Stimulated activated CD8-positive, alpha-beta memory T cell treated with anti-CD3 and anti-CD28 coated beads, Interleukin-4, amount 100 ng/mL, for 48 hours (primary cell): ENCODE measurements around the gene CFAP77.

ENCODE experiments used
- DNase-seq: peaks from one replicate; pipeline ENCODE4 v3.0.0-alpha.2; 2020

CFAP77 gene

GRCh38 chr9:132457504-132458236 is 47.7 kb downstream of the CFAP77 start:
- no peak for DNase-seq

GRCh38 chr9:132458432-132458831 is 48.4 kb downstream of the CFAP77 start:
- no peak for DNase-seq

GRCh38 chr9:132459661-132460060 is 49.6 kb downstream of the CFAP77 start:
- no peak for DNase-seq

GRCh38 chr9:132460240-132460639 is 50.2 kb downstream of the CFAP77 start:
- DNase-seq, result no peak

GRCh38 chr9:132461281-132461896 is 51.4 kb downstream of the CFAP77 start:
- DNase-seq, result no peak

GRCh38 chr9:132461971-132462370 is 52.0 kb downstream of the CFAP77 start:
- DNase-seq, result no peak

GRCh38 chr9:132464547-132464946 is 54.5 kb downstream of the CFAP77 start:
- DNase-seq, result no peak

- no peak for DNase-seq
Measured at GRCh38 chr9:132465131-132465635, 55.2 kb downstream of the CFAP77 start.

DNA sequence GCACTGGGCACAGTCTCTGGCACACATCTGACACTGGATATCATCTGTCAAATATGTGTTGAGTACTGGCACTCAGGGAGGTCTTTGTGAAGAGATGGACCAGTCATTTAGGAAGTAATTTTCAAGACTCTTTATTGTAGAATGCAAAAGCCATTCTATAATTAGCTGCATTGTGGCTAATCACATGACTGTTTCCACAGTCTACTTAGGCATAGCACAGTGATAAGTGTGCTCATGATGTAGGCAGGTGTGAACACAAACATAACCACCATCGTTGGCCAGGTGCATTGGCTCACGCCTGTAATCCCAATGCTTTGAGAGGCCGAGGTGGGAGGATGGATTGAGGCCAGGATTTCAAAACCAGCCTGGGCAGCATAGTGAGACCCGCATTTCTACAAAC is 62.2 kb downstream of the CFAP77 start:
- DNase-seq, result no peak

GRCh38 chr9:132472599-132472998 is 62.6 kb downstream of the CFAP77 start:
- no peak for DNase-seq

- no peak for DNase-seq
Measured at GRCh38 chr9:132474253-132474652, 64.2 kb downstream of the CFAP77 start.

DNA sequence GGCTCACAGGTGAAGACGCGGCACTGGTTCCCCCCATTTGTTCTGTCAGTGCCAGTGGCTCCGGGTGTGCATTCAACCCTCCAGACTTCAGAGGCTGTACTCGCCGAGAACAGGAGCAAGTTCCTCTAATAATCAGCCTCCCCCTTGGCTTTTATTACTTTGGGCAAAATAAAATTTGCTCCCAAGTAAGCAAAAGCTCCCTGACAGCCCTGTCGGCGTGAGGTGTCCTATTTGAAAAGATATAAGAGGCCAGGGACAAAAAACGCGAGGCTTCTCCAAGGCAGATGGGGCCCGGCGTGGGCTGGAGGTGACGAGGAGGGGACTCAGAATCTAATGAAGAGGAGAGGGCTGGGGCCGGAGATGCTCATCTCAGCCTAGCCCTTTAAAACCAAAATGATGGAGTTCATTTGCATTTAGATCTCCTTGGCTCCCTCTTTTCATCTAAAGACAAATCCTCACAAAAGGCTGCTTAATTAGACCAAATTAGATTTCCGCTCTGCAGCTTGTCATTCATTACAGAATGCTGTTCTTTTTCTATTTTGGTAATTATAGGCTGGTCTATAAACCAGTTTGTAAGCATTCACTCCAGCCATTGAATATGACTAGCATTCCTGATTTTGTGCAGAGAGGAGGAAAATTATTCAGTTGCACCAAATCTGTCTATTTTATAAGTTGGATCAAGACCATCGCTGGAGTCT is 68.5 kb downstream of the CFAP77 start:
- no peak for DNase-seq

- DNase-seq, result no peak
Measured at GRCh38 chr9:132479733-132480132, 69.7 kb downstream of the CFAP77 start.

- DNase-seq, result no peak
Measured at GRCh38 chr9:132481053-132481849, 71.2 kb downstream of the CFAP77 start.

DNA sequence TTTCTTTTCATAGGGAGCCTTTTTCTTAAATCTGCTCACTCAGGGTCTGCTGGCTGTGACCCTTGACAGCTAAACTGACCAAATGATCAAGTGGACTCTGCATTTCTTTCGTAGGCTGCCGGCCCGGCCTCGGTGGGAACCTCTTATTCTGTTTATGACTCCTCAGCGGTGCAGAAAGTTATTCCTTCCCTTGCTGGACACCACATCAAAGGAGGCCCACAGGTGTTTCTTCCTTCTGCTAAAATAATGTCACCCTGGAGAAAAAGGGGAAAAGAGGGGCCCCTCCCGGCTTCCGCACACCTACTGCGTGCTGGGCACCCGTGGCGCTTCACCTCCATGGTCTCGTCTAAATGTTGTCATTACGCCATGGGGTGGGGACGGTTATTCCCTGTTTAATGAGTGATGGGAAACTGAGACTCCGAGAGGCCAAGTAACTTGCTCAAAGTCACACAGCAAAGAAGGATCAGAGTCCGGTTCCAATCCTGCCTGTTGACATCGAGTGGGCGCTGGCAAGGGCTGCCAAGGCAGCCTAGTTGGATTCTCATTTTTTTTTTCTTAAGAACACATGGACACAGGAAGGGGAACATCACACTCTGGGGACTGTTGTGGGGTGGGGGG is 72.3 kb downstream of the CFAP77 start:
- no peak for DNase-seq

GRCh38 chr9:132485393-132485792 is 75.4 kb downstream of the CFAP77 start:
- DNase-seq, result no peak

- peak; percentile 71 for DNase-seq
Measured at GRCh38 chr9:132486706-132487350, 76.8 kb downstream of the CFAP77 start.

DNA sequence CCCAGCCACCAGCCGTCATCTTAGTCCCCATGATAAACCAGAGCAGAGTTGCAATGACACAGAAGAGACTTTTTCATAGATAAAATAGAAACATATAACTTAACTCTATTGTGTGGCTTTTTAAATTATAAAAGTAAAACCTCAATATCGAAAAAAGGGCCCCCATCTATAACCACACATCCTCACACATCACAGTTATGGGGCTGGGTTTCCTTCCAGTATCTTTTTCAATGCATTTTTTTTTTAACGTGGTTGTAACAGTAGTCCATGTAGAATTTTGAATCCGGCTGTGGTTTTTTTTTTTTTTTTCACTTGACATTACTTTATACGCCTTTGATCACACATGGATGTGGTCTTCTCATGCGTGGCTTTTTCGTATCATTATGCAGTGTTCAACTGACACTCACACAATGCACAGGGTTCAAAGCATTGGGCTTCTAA is 77.4 kb downstream of the CFAP77 start:
- no peak for DNase-seq

DNA sequence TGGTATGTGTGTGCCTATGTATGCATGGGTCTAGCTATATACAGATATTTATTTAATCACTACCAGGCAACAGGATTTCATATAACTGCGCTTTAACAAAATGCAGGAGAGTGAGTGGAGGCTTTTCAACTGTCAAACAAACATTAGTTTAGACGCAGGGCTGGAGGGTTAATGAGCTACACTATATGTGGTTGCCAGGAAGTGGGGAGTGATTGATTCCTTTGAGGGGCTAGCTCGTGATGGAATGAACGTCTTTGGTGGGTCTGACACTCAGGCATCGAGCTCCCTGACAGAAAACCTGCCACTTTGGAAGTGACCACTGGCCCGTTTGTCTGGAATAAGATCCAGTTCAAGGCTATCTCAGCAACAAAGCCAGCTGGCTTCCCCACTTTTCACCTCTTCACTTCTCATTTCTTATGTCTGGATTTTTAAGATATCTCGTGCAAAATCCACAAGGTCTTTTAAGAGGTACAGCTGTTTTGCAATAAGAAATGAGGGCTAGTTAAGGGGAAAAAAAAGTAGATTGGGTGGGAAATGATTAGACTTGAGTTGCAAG is 78.0 kb downstream of the CFAP77 start:
- no peak for DNase-seq

DNA sequence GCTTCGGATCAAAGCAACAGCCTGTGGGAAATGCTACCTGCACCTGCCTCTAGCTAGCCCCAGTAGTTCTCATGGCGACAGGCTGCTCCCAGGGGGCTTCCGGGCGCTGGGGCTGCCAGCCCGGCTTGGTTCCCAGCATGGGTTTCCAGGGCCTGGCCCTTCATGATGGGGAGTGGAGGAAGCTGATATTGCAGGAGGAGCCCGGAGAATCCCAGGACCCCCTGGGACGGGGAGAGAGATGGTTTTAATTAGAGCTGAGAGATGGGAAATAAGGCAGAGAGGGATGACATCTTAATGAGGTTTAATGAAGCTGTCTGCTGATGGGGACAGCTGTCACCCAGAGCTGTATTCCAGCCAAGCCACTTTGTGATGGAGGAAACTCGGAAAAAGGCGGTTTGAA is 78.6 kb downstream of the CFAP77 start:
- DNase-seq, result no peak

DNA sequence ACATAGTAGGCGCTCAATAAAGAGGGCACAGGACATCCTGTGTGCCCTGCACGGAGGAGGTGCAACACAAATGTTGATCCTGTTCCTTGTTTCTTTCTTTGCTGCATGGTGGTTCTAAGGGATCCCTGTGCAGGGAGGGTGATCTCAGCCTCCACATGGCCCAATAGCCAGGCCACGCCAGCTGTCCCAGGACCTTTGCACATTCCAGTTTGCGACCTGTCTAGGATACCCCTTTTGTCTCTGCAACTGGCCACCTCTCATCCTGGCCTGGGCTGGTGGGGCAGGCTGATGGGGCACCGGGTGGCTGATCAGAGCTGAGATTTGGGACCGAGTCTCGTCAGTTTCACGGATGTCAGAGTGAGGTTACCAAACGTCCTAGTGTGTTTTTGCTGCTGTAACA is 79.5 kb downstream of the CFAP77 start:
- no peak for DNase-seq

DNA sequence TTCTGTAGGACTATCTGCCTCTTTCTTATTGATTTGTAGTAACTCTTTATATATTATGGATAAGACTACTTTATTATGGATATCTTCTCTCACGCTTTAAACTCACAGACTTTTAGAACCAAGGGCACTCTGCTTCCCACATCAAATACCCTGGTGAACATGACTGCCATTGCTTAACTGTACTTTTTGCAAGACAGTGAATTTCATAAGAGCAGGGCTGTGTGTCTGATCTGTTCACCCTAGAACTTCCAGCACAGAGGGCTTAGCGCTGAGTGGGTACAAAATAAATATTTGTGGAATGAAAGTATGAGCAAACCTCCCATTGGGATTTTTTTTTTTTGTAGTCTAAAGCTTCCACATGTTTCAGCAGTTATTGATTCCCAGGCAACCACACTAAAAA is 84.8 kb downstream of the CFAP77 start:
- no peak for DNase-seq
